COLO668 (cell line): ENCODE results near the gene GTF2H3.

Experiments used
- DNase-seq: peaks from one replicate; lab custom pipeline; 2025; ENCODE audit not compliant: unreplicated experiment; lab: John Stamatoyannopoulos, UW

GTF2H3 gene

GRCh38 chr12:123645380-123645779 is 11.8 kb downstream of the GTF2H3 start:
- DNase-seq = no peak

DNA sequence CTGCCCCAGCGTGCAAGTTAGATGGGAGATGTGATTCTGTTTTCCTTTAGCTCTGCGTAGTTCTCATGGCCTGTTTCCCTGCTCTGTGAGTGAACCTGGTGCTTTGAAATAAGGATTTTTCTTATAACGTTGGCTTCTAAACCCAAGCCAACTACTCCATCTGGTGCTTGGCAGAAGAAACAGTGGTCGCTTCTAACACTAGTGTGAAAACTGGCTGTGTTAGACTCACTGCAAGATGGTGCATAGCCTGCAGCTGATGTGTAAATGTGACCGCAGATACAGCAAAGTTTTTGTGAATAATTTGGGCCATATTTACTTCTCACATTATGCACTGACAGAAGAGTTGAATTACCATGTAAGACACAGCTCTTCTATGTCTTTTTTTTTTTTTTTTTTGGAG is 12.2 kb downstream of the GTF2H3 start:
- no peak for DNase-seq

DNA sequence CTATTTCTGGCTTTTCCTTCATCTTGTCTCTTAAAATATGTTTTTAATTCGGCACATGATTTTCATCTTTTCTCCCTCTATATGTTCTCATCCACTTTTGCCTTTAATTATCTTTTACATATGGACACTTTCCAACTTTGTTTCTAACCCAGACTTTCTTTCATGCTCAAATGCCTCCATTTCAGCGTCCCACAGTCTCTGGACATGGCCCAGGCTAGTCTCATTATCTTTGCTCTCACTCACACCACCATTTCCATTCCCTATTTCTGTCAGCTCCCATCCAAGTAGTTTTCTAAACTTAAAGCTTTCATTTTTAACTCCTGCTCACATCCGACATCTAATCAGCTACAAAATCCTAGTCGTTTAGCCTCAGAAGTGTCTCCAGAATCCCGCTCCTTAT is 14.8 kb downstream of the GTF2H3 start:
- no peak for DNase-seq

DNA sequence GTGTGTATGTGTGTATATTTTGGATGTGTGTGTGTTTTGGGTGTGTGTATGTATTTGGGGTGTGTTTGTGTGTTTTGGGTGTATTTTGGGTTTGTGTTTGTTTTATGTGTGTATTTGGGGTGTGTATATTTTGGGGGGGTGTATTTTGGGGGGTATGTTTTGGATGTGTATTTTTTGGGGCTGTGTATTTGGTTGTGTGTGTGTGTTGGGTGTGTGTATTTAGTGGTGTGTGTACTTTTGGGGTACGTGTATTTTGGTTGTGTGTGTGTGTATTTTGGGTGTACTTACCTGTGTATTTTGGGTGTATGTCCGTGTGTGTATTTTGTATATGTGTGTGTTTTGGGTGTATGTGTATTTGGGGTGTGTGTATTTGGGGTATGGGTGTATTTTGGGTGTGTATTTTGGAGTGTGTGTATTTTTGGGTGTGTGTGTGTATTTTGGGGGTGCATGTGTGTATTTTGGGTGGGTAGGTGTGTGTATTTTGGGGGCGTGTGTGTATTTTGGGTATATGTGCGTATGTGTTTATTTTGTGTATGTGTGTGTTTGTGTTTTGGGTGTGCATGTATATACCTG is 20.6 kb downstream of the GTF2H3 start:
- no peak for DNase-seq

GRCh38 chr12:123655420-123655819 is 21.8 kb downstream of the GTF2H3 start:
- DNase-seq = no peak

- DNase-seq = no peak
Measured at GRCh38 chr12:123656392-123656791, 22.8 kb downstream of the GTF2H3 start.

GRCh38 chr12:123657211-123657610 is 23.6 kb downstream of the GTF2H3 start:
- no peak for DNase-seq

DNA sequence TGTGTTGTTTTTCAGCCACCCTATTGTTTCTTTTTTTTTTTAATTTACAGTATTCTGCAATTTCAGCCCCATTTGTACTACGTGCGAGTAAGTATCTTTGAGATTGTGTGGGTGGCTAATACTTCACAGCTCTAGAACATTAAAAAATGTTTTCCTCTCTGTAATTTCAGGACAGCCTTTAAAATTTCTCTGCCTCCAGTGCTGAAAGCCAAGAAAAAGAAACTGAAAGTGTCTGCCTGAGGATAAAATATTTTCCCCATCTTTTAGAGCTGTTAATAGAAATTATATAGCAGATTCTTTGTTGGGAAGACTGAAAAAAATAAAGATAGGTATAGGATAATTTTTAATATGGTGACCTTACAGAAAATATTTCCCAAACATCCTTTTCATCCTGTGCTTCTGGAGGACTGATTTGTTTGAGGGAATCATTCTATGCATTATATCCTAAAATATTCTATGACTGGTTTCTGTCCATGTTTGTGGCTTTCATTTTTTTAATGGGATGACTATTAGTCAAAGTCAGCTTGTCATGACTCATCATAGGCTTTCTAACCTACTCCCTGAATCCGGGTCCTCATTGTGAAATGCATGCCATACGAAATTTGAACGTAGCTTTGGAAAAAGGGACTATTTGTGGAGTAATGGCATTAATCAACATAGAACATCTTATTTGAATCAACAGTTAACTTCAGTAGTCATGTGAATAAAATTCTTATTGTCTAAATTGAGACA is 26.5 kb downstream of the GTF2H3 start:
- DNase-seq = no peak

DNA sequence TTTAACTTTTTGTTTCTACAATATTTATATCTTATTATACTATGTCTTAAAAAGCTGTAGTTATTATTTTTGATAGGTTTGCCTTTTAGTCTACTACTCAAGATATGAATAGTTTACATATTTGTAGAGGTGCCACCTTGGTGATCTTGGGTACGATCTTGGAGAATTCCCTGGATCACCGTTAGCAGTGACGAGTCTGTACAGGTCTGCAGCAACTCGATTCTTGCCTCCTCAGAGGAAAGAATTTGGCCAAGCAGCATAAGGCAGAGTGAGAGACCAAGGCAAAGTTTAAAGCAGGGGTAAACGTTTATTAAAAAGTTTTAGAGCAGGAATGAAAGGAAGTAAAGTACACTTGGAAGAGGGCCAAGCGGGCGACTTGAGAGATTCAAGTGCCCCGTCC is 34.1 kb downstream of the GTF2H3 start:
- DNase-seq = no peak

DNA sequence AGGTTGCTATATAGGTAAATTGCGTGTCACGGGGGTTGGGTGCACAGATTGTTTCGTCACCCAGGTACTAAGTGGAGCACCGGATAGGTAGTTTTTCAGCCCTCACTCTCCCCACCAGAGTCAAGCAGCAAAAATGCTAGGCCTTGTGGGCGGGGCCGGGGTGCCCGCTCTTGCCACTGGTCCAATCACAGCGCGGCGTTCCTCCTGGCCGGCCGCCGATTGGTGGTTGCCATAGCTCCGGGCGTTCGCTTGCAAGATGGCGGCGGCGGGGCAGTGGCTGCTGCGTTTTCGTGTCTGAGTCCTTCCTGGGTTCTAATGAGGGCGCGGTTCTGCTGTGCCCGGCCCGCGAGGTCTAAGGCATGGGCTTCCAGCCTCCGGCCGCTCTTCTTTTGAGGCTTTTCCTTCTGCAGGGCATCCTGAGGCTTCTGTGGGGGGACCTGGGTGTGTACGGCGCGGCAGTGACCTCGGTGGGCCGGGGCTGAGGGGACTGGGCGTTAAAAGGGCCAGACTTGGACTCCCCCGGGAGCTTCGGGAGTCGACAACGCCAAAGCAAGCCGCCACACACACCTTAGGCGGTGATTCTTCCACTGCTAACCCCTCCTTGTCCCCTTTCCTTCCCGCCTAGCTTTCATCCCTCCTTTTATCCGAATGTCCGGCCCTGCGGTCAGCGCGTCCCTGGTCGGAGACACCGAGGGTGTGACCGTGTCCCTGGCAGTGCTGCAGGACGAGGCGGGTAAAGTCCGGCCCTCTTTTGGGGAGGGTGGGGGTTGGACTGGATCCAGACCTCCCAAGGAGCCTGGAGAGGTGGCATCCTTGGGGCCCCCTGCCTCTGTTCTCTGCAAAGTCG is 37.5 kb downstream of the GTF2H3 start, which contains the start of gene TCTN2:
TSS of gene TCTN2 (plus strand) at position 232 of the 847 bp plus-strand sequence. CDS start at position 360, 128 bp downstream.
- DNase-seq = peak; percentile 96

DNA sequence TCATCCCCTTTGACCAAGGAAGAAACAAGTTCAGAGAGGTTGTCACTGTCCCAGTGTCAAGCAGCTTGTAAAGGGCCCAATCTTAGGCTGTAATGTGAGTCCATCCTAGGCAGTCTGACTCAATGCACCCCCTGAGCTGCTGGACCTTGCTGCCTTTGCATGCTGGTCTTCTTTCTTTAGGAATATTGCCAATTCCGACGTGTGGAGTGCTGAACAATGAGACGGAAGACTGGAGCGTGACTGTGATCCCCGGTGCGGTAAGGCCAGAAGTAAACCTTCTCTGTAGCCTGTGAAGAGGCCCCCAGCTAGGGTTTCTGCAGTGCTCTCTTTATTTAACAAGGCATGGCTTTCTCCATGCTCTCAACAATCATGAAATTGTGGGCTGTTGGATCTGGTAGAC is 38.2 kb downstream of the GTF2H3 start:
- no peak for DNase-seq

- DNase-seq = no peak
Measured at GRCh38 chr12:123675436-123675835, 41.8 kb downstream of the GTF2H3 start.

GRCh38 chr12:123676616-123677320 is 43.1 kb downstream of the GTF2H3 start:
- no peak for DNase-seq

- DNase-seq = no peak
Measured at GRCh38 chr12:123678981-123679380, 45.4 kb downstream of the GTF2H3 start.

DNA sequence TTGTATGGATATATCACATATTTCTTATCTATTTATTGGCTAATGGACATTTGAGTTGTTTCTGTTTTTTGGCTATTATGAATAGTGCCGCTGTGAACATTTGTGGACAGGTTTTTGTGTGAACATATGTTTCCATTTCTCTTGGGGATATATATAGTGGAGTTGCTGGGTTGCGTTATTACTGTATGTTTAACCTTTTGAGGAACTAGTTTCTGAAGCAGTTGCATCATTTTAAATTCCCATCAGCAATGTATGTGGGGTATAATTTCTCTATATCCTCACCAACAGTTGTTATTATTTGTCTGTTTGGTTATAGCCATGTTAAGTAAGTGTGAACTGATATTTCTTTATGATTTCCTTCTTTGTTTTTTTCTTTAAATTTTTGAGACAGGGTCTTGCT is 48.0 kb downstream of the GTF2H3 start:
- no peak for DNase-seq

DNA sequence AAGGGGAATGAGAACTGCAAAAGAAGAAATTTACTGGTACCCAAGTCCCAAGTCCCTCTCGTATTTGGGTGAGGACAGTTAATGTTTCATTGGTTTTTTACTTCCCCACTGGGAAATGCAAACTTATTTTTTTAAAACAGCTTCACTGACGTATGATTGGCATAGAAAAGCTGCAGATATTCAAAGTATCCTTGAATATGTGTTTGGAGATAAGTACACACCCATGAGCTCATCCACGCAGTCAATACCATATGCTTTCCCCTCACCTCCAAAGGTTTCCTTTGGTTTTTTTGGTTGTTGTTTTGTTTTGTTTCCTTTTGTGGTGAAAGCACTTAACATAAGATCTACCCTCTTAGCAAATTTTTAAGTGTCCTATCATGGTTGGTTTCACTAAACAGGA is 50.3 kb downstream of the GTF2H3 start:
- DNase-seq = no peak

- DNase-seq = no peak
Measured at GRCh38 chr12:123686636-123687190, 53.1 kb downstream of the GTF2H3 start.

DNA sequence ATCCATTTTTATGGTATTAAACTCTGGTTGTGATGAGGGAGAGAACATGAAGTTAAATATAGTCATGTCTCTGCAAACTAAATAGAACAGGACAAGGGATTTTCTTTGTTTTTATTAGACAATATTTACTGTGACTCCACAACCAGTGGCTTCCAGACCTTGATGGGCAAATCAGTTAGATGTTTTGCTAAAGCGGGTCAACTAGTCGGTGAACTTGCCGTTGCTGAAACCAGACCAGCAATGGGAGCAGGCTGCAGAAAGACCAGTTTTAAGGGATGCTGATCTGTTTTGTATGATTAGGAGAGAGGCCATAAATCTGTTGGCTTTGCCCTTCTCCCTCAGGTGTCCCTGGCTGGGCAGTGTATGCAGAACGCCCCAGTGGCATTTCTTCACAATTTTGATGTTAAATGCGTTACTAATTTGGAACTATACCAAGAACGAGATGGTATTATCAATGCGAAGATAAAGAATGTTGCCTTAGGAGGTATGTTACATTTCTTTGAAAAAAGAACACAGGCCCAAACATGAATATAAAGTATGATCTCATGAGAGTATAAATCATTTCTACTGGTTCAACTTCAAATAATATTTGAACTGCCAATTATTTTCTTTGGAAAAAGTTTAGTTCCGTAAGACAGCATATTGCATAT is 56.7 kb downstream of the GTF2H3 start:
- DNase-seq = no peak

- DNase-seq = no peak
Measured at GRCh38 chr12:123696207-123696606, 62.6 kb downstream of the GTF2H3 start.

DNA sequence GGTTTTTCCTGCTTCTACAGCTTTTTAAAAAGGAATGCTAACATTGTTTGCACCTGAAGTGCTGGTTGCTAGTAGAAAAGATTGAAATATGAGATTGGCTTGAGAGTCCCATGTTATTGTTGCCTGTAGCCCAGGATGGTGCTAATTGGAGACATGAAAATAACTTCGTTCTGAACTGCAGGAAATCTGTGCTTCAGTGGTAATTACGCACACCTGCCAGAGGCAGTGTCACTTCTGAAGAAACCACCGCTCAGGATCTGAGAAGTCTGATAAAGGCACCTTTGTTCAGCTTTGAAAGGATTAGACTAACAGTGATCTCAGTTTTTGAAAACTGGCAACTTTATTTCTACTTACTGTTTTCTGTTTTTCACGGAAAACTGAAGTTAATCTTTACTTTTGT is 63.0 kb downstream of the GTF2H3 start:
- no peak for DNase-seq

DNA sequence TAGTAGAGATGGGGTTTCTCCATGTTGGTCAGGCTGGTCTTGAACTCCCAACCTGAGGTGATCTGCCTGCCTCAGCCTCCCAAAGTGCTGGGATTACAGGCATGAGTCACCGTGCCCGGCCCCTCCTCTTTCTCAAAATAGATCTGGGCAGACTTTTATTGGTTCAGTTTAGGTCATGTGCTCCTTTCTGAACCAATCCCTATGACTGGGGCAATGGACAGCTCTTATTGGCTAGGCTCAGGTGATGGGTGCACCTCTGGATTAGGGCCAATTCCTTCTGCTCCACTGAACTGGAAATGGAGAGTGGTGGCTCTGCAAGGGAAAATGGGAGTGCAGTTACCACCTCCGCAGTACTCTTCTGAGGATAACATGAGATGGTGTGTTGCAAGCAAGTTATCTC is 72.3 kb downstream of the GTF2H3 start:
- DNase-seq = no peak
